ENCODE data around the gene KRT8.
"Not testable (repeated sequence)": the region's sequence is repeated elsewhere in the genome, so short reads cannot be mapped to it uniquely, and the experiment has no call there.

KRT8 gene

GRCh38 chr12:52873832-52874572 lies 30.9 kb downstream of the KRT8 start:
- peak; percentile 56 for DNase-seq

- no peak for DNase-seq
Measured at GRCh38 chr12:52873513-52873831, 31.4 kb downstream of the KRT8 start.

- no peak for DNase-seq
Measured at GRCh38 chr12:52872644-52873389, 32.1 kb downstream of the KRT8 start.

GRCh38 chr12:52871291-52872039 lies 33.4 kb downstream of the KRT8 start:
- peak; percentile 35 for DNase-seq

- DNase-seq = peak; percentile 74
Measured at GRCh38 chr12:52870361-52871290, 34.2 kb downstream of the KRT8 start.

GRCh38 chr12:52867642-52868041 lies 37.2 kb downstream of the KRT8 start:
- peak; percentile 41 for DNase-seq

DNA sequence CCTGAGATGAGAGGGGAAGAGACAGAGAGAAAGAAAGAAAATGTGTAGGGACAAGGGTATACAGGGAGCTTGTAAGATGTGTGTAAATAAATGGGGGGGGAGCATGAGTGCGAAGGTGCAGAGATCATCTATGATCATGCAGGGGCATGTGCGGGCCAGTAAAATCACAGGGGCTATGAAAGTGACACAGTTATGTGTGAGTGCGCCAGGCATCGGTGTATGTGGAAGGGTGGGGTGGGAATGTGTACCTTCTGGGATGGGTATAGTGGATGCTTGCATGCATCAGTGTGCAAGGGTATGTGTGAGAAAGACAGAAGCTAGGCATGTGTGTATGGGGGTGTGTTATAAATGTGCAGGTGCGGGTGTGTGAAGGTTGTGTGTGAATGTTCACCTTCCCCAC lies 37.7 kb downstream of the KRT8 start:
- no peak for DNase-seq

DNA sequence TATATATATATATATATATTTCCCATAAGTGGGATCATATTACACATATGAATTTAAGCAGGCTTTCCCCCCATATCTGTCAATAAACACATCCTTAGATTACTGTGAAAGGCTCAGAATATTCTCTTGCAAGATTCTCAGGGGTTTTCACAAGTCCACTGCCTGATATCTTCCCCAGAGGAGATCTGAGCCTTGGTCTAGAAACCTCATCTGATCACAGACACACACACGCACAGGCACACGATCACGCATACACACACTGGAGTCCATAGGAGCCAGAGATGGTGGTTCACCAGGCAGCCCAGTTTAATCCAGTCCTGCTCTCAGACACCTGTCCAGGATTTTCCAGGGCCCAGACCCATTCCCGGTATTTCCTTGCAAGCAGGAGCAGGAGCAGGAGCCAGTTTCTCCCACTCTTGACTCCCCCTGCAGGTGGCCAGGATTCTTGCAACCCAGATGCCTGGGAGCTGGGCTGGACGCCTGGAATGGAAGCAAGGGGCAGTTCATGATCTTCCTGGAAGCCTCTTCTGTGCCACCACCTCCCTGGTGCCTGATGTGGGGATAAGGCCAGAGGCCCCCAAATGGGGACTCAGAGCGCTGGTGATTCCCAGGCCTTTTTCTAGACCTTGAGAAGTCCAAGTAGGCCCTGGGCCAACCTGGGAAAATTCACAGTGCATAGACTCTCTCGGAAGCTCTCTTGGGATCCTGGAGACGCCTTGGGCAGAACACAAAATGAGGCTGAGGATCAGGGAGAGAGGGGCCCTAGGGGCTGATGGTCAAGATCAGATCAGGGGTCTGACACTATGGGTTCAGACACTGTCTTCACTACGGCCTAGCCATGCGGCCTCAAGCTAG lies 39.6 kb downstream of the KRT8 start:
- DNase-seq = no peak

DNA sequence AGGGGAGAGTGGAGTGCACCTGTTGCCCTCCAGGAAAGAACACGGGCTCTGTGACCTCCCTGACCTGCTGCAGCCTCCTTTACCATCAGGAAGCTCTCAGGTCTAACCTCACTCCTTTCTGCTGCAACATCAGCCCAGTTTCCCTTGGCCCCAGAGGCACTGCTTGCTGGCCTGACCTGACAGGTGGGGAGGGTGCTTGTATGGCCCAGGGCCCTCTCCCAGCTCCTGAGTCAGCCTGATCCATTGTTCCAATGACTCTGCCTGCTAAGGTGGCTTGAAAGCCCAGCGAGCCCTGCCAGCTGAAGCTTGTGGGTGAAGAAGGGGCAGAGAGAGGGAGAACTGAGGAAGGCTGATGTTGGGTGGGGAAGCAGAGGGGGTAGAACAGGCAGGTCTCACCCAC lies 42.9 kb downstream of the KRT8 start:
- no peak for DNase-seq

GRCh38 chr12:52861511-52861910 lies 43.4 kb downstream of the KRT8 start:
- no peak for DNase-seq

DNA sequence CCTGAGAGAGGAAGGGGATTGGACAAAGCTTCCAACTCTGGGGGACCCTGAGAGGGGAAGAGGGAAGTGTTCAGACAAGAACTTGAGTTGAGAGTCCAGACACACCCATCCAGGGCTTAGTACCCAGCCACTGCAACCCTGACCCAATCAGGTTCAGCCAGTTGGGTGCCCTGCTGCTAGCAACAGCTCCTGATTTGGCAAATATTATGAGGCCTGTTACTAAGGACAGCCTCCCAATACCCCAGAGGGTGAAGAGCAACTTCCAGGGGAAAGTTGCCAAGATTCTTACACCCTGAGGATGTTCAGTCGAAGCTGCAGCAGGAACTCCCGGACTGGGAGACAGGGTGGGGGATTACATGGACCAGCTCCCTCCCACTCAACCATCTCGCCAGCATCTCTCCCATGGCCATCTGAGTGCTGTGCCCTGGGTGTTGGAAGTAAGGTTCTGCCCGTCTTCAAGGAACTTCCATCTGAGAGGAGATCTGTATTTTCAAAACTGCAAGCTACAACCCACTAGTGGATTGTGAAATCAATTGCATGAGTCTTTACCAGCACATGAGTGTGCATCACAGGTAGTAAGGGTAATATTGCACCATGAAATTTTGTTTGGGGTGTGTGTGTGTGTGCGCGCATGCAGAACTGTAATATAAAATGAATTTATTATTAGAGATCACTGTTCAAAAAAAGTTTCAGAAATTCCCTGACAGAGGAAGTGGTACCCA lies 44.6 kb downstream of the KRT8 start:
- DNase-seq = no peak

GRCh38 chr12:52857500-52857899 lies 47.4 kb downstream of the KRT8 start:
- no peak for DNase-seq

- DNase-seq = no peak
Measured at GRCh38 chr12:52856787-52857186, 48.1 kb downstream of the KRT8 start.

DNA sequence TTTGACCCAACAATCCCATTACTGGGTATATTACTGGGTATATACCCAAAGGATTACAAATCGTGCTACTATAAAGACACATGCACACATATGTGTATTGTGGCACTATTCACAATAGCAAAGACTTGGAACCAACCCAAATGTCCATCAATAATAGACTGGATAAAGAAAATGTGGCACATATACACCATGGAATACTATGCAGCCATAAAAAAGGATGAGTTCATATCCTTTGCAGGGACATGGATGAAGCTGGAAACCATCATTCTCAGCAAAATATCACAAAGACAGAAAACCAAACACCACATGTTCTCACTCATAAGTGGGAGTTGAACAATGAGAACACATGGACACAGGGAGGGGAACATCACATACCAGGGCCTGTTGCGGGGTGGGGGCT lies 48.8 kb downstream of the KRT8 start:
- not testable (repeated sequence) for DNase-seq

- no peak for DNase-seq
Measured at GRCh38 chr12:52851787-52852186, 53.1 kb downstream of the KRT8 start.

DNA sequence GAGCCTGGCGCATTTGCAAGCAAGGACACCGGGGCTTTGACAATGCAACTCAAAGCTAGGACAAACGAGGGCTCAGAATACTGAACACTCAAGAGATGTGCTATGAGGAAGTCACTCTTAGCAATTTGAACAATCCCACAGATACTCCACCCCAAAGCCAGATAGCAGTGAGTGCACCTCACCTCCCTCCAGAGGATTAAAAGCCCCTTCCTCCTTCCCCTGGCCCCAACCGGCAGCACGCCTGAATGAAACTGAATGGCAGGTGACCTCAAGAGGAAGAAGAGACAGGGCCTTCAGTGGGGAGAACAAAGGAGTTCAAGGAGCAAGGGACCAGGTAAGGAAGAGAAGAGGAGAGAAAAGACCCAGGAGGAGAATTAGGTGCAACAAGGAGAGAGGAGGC lies 54.2 kb downstream of the KRT8 start:
- DNase-seq = no peak

GRCh38 chr12:52849511-52849910 lies 55.4 kb downstream of the KRT8 start:
- no peak for DNase-seq

GRCh38 chr12:52848661-52849255 lies 56.1 kb downstream of the KRT8 start, which contains the start of gene KRT78:
Gene KRT78, minus strand, starts transcription at chr12:52848994. Its CDS starts 64 bp downstream, at chr12:52848930.
- DNase-seq = no peak

DNA sequence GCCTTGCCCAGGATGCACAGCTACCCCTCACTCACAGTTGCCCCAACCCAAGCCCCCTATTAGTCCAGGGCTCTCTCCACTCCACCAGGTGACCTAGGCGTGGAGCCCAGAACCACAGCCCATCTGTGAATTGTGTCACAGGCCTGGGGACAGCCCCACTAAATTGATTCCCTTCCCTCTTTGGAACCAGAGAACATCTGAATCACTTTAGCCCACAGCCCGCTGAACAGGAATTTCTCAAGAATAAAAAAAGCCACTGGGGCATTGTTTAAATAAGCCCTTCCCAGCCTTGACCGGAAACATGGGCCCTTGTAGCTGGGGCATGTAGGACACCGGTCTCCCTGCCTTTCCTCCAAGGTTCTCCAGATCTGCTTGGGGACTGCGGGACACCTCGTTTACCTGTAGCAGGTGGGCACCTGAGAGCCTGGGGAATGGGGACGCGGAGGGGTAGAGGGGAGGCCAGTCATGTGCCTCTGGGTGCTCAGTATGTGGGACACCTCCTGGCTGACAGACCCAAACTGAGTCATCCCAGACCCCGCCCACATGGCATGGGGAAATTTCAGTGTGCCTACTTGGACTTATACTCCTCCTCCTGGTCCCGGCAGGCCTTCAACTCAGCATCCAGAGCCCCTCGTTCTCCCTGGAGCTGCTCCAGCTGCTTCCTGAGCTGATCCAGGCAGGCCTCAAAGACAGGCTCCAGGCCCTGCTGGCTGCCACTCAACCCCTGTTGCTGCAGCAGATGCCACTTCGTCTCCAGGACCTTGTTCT lies 57.4 kb downstream of the KRT8 start:
- no peak for DNase-seq
